Activated CD8-positive, alpha-beta memory T cell treated with anti-CD3 and anti-CD28 coated beads, Interleukin-2, amount 10 ng/mL, durations not matched to agents 7 days and 5 days (primary cell): ENCODE results near the gene TNIP2. TPM values are rescaled to one million over a fixed set of nuclear protein-coding genes. Genes with fewer than 3 reads are reported as not detected.
A peak's percentile ranks its signal among the peaks of the same experiment; 100 is the strongest.
"Not testable (repeated sequence)": the region's sequence is repeated elsewhere in the genome, so short reads cannot be mapped to it uniquely, and the experiment has no call there.

Source experiments
- ATAC-seq: fragments of 150-1000 bp; cut with Tn5 transposase; one replicate; pipeline ENCODE4 v1.10.0; 2021; ENCODE audit warnings: moderate library complexity
- CTCF ChIA-PET: fragments of 350-600 bp; sonication (Branson Sonifier 250); formaldehyde crosslinking; loops from one replicate; lab custom pipeline; 2021; ENCODE audit warnings: antibody characterized with exemption; lab: Charles Lee
- DNase-seq: peaks from one replicate; pipeline ENCODE4 v3.0.0-alpha.2; 2020
- H3K27ac Mint-ChIP-seq: one replicate; pipeline ENCODE4 v1.8.0; 2021; ENCODE audit warnings: mild to moderate bottlenecking, mixed read lengths
- H3K27me3 Mint-ChIP-seq: one replicate; pipeline ENCODE4 v1.8.0; 2021; ENCODE audit warnings: mixed read lengths
- H3K36me3 Mint-ChIP-seq: one replicate; pipeline ENCODE4 v1.8.0; 2021; ENCODE audit warnings: mild to moderate bottlenecking, mixed read lengths
- H3K4me1 Mint-ChIP-seq: one replicate; pipeline ENCODE4 v1.8.0; 2021; ENCODE audit warnings: mixed read lengths
- H3K4me3 Mint-ChIP-seq: one replicate; pipeline ENCODE4 v1.8.0; 2021; ENCODE audit warnings: mild to moderate bottlenecking, moderate library complexity, mixed read lengths
- H3K9me3 Mint-ChIP-seq: one replicate; pipeline ENCODE4 v1.8.0; 2022; ENCODE audit warnings: low read depth, mixed read lengths
- total RNA-seq, 2 experiments: library from RNA; stranded (reverse); gene quantifications; one replicate each; pipeline ENCODE4 v1.2.3, GENCODE V29; 2021

TNIP2 gene
- total RNA-seq, 2 experiments from 2014 or later, result 51.3 to 53.5 TPM

- Mint-ChIP-seq H3K27me3 (no peaks in the 10 kb centered on the region), H3K4me1 (peaks cover 32% of the 10 kb centered on the region), H3K27ac (peak overlapping the region; percentile 78), H3K36me3 (no peaks in the 10 kb centered on the region), H3K4me3 (peak overlapping the region; percentile 31), H3K9me3 (no peaks in the 10 kb centered on the region)
- peak; percentile 63 for ATAC-seq
- no peak for DNase-seq
- CTCF ChIA-PET, result interaction anchor here (0.8 to 2.5 kb wide), 7 partner anchors 8 to 207 kb away, joined by 3 to 8 read pairs (median 4); no protein-coding TSS in a partner anchor
Observed at GRCh38 chr4:2771264-2771663, 15.1 kb upstream of the TNIP2 start.

- Mint-ChIP-seq H3K27me3 (no peaks in the 10 kb centered on the region), H3K4me1 (peaks cover 34% of the 10 kb centered on the region), H3K36me3 (no peaks in the 10 kb centered on the region), H3K9me3 (no peaks in the 10 kb centered on the region), H3K27ac (no peak overlapping the region), H3K4me3 (no peak overlapping the region)
- DNase-seq, result no peak
- no peak for ATAC-seq
- CTCF ChIA-PET, result interaction anchor here (1.2 kb wide), 1 partner anchor 15 kb away, joined by 5 read pairs; no protein-coding TSS in a partner anchor
Observed at GRCh38 chr4:2768921-2769336, 12.8 kb upstream of the TNIP2 start.

- no peak for ATAC-seq
- H3K4me1 Mint-ChIP-seq, result peaks cover 36% of the 10 kb centered on the region
- CTCF ChIA-PET, result interaction anchor here (1.2 kb wide), 2 partner anchors 16 to 186 kb away, joined by 3 to 5 read pairs; no protein-coding TSS in a partner anchor
Observed at GRCh38 chr4:2768124-2768523, 12.0 kb upstream of the TNIP2 start.

GRCh38 chr4:2767705-2768074 lies 11.6 kb upstream of the TNIP2 start:
- H3K27me3 Mint-ChIP-seq, result no peaks in the 10 kb centered on the region
- H3K9me3 Mint-ChIP-seq, result no peaks in the 10 kb centered on the region
- no peak overlapping the region for H3K27ac Mint-ChIP-seq
- peaks cover 36% of the 10 kb centered on the region for H3K4me1 Mint-ChIP-seq
- no peaks in the 10 kb centered on the region for H3K36me3 Mint-ChIP-seq
- H3K4me3 Mint-ChIP-seq, result no peak overlapping the region
- DNase-seq (no peak), ATAC-seq (no peak)
- CTCF ChIA-PET, result interaction anchor here (0.9 to 1.2 kb wide), 3 partner anchors 16 to 187 kb away, joined by 3 to 5 read pairs (median 3); no protein-coding TSS in a partner anchor

More at GRCh38 chr4:2768124-2768523, 12.0 kb upstream of the TNIP2 start:
- Mint-ChIP-seq H3K27ac (no peak overlapping the region), H3K4me3 (no peak overlapping the region), H3K27me3 (no peaks in the 10 kb centered on the region), H3K36me3 (no peaks in the 10 kb centered on the region), H3K9me3 (no peaks in the 10 kb centered on the region)
- no peak for DNase-seq

- Mint-ChIP-seq H3K4me3 (no peak overlapping the region), H3K36me3 (no peaks in the 10 kb centered on the region), H3K27ac (no peak overlapping the region), H3K4me1 (peaks cover 33% of the 10 kb centered on the region), H3K9me3 (no peaks in the 10 kb centered on the region), H3K27me3 (no peaks in the 10 kb centered on the region)
- DNase-seq (no peak), ATAC-seq (no peak)
- CTCF ChIA-PET, result interaction anchor here (0.9 to 1.3 kb wide), 3 partner anchors 9 to 187 kb away, joined by 3 read pairs; no protein-coding TSS in a partner anchor
Observed at GRCh38 chr4:2767046-2767704, 11.0 kb upstream of the TNIP2 start.

GRCh38 chr4:2765832-2766526 lies 9.8 kb upstream of the TNIP2 start:
- Mint-ChIP-seq H3K4me3 (no peak overlapping the region), H3K36me3 (no peaks in the 10 kb centered on the region), H3K27me3 (no peaks in the 10 kb centered on the region), H3K4me1 (peaks cover 29% of the 10 kb centered on the region), H3K27ac (no peak overlapping the region), H3K9me3 (no peaks in the 10 kb centered on the region)
- no peak for ATAC-seq
- DNase-seq, result no peak
- CTCF ChIA-PET, result interaction anchor here (0.7 to 4.3 kb wide), 4 partner anchors 8 to 52 kb away, joined by 3 to 41 read pairs (median 3); no protein-coding TSS in a partner anchor

- Mint-ChIP-seq H3K36me3 (no peaks in the 10 kb centered on the region), H3K4me3 (peak overlapping the region; percentile 72), H3K27ac (no peak overlapping the region), H3K4me1 (peaks cover 14% of the 10 kb centered on the region), H3K27me3 (no peaks in the 10 kb centered on the region), H3K9me3 (no peaks in the 10 kb centered on the region)
- DNase-seq, result no peak
- no peak for ATAC-seq
- CTCF ChIA-PET, result interaction anchor here (0.6 to 4.3 kb wide), 36 partner anchors 8 to 282 kb away, joined by 3 to 41 read pairs (median 4); partner anchors contain the start of genes GRK4, NOP14 and TNIP2
Observed at GRCh38 chr4:2763511-2763967, 7.4 kb upstream of the TNIP2 start.

GRCh38 chr4:2762486-2763370 lies 6.6 kb upstream of the TNIP2 start:
- not testable (repeated sequence) for H3K27me3 Mint-ChIP-seq, H3K36me3 Mint-ChIP-seq, ATAC-seq, H3K4me3 Mint-ChIP-seq, DNase-seq, H3K27ac Mint-ChIP-seq, H3K9me3 Mint-ChIP-seq
- CTCF ChIA-PET, result interaction anchor here (0.7 to 4.3 kb wide), 19 partner anchors 7 to 216 kb away, joined by 3 to 41 read pairs (median 5); partner anchors contain the start of genes GRK4, NOP14 and TNIP2
- H3K4me1 Mint-ChIP-seq, result peaks cover 14% of the 10 kb centered on the region

GRCh38 chr4:2762048-2762447 lies 5.9 kb upstream of the TNIP2 start:
- Mint-ChIP-seq H3K4me3 (no peak overlapping the region), H3K27me3 (no peaks in the 10 kb centered on the region), H3K4me1 (peaks cover 17% of the 10 kb centered on the region), H3K9me3 (no peaks in the 10 kb centered on the region), H3K27ac (no peak overlapping the region), H3K36me3 (no peaks in the 10 kb centered on the region)
- CTCF ChIA-PET, result interaction anchor here (1.2 to 4.3 kb wide), 5 partner anchors 15 to 202 kb away, joined by 4 to 41 read pairs (median 7); partner anchors contain the start of genes GRK4 and NOP14
- ATAC-seq (no peak), DNase-seq (no peak)

- H3K4me3 Mint-ChIP-seq, result no peak overlapping the region
- H3K27me3 Mint-ChIP-seq, result no peaks in the 10 kb centered on the region
- no peaks in the 10 kb centered on the region for H3K9me3 Mint-ChIP-seq
- no peak overlapping the region for H3K27ac Mint-ChIP-seq
- ATAC-seq (peak; percentile 11), DNase-seq (peak; percentile 75)
- H3K36me3 Mint-ChIP-seq, result no peaks in the 10 kb centered on the region
- CTCF ChIA-PET, result interaction anchor here (1.3 to 4.3 kb wide), 3 partner anchors 14 to 193 kb away, joined by 4 to 41 read pairs (median 6); no protein-coding TSS in a partner anchor
- peaks cover 22% of the 10 kb centered on the region for H3K4me1 Mint-ChIP-seq
Observed at GRCh38 chr4:2761035-2761923, 5.1 kb upstream of the TNIP2 start.

GRCh38 chr4:2757426-2757825 lies 1.3 kb upstream of the TNIP2 start:
- CTCF ChIA-PET, result interaction anchor here (0.8 to 3.9 kb wide), 3 partner anchors 9 to 197 kb away, joined by 3 to 19 read pairs (median 3); no protein-coding TSS in a partner anchor
- Mint-ChIP-seq H3K4me3 (peak overlapping the region; percentile 15), H3K27ac (no peak overlapping the region), H3K27me3 (no peaks in the 10 kb centered on the region), H3K4me1 (peaks cover 35% of the 10 kb centered on the region), H3K9me3 (no peaks in the 10 kb centered on the region), H3K36me3 (no peaks in the 10 kb centered on the region)
- no peak for ATAC-seq
- no peak for DNase-seq
